ENCODE measurements around the gene TSPEAR. TPM values are rescaled to one million over a fixed set of nuclear protein-coding genes. Genes with fewer than 3 reads are reported as not detected.

Gene TSPEAR
- total RNA-seq, 1 donor from 2014 or later, result 0.15 TPM

GRCh38 chr21:44618909-44619308 is 92.5 kb downstream of the TSPEAR start:
- Mint-ChIP-seq H3K27me3 (ENCODE audit: low read depth) (peaks cover 53% of the 10 kb centered on the region), H3K36me3 (ENCODE audit: low read depth) (peaks cover 10% of the 10 kb centered on the region), H3K4me3 (ENCODE audit: unreplicated experiment) (no peak overlapping the region), H3K27ac (ENCODE audit: unreplicated experiment) (no peak overlapping the region), H3K9me3 (ENCODE audit: low read depth) (peaks cover 35% of the 10 kb centered on the region), H3K4me1 (ENCODE audit: low read depth) (no peaks in the 10 kb centered on the region)
- no peak for TF ChIP-seq CTCF (IDR thresholded peaks at IDR 0.05)
- no peak for DNase-seq (ENCODE audit: low spot score)

- TF ChIP-seq CTCF (IDR thresholded peaks at IDR 0.05), result peak; percentile 54
- peaks cover 55% of the 10 kb centered on the region for H3K27me3 Mint-ChIP-seq (ENCODE audit: low read depth)
Measured at GRCh38 chr21:44618504-44618903, 92.9 kb downstream of the TSPEAR start.

GRCh38 chr21:44617071-44617501 is 94.3 kb downstream of the TSPEAR start:
- peaks cover 7% of the 10 kb centered on the region for H3K36me3 Mint-ChIP-seq (ENCODE audit: low read depth)
- H3K27ac Mint-ChIP-seq (ENCODE audit: unreplicated experiment), result no peak overlapping the region
- peak; percentile 75 for DNase-seq (ENCODE audit: low spot score)
- H3K4me1 Mint-ChIP-seq (ENCODE audit: low read depth), result no peaks in the 10 kb centered on the region
- H3K9me3 Mint-ChIP-seq (ENCODE audit: low read depth), result peaks cover 17% of the 10 kb centered on the region
- H3K4me3 Mint-ChIP-seq (ENCODE audit: unreplicated experiment), result no peak overlapping the region
- no peak for TF ChIP-seq CTCF (IDR thresholded peaks at IDR 0.05)
- H3K27me3 Mint-ChIP-seq (ENCODE audit: low read depth), result peaks cover 56% of the 10 kb centered on the region

More at GRCh38 chr21:44618504-44618903, 92.9 kb downstream of the TSPEAR start:
- peaks cover 9% of the 10 kb centered on the region for H3K36me3 Mint-ChIP-seq (ENCODE audit: low read depth)
- no peak overlapping the region for H3K27ac Mint-ChIP-seq (ENCODE audit: unreplicated experiment)
- peaks cover 31% of the 10 kb centered on the region for H3K9me3 Mint-ChIP-seq (ENCODE audit: low read depth)
- no peaks in the 10 kb centered on the region for H3K4me1 Mint-ChIP-seq (ENCODE audit: low read depth)
- DNase-seq (ENCODE audit: low spot score), result no peak
- no peak overlapping the region for H3K4me3 Mint-ChIP-seq (ENCODE audit: unreplicated experiment)

GRCh38 chr21:44616591-44616926 is 94.8 kb downstream of the TSPEAR start:
- H3K27me3 Mint-ChIP-seq (ENCODE audit: low read depth), result peaks cover 56% of the 10 kb centered on the region
- H3K27ac Mint-ChIP-seq (ENCODE audit: unreplicated experiment), result no peak overlapping the region
- no peaks in the 10 kb centered on the region for H3K4me1 Mint-ChIP-seq (ENCODE audit: low read depth)
- H3K9me3 Mint-ChIP-seq (ENCODE audit: low read depth), result peaks cover 17% of the 10 kb centered on the region
- H3K4me3 Mint-ChIP-seq (ENCODE audit: unreplicated experiment), result no peak overlapping the region
- peaks cover 7% of the 10 kb centered on the region for H3K36me3 Mint-ChIP-seq (ENCODE audit: low read depth)
- DNase-seq (ENCODE audit: low spot score), result no peak
- TF ChIP-seq CTCF (IDR thresholded peaks at IDR 0.05), result no peak

- Mint-ChIP-seq H3K27ac (ENCODE audit: unreplicated experiment) (no peak overlapping the region), H3K4me1 (ENCODE audit: low read depth) (no peaks in the 10 kb centered on the region)
Measured at GRCh38 chr21:44615911-44616590, 95.3 kb downstream of the TSPEAR start.

More at GRCh38 chr21:44615911-44616590, 95.3 kb downstream of the TSPEAR start:
- peaks cover 7% of the 10 kb centered on the region for H3K36me3 Mint-ChIP-seq (ENCODE audit: low read depth)
- DNase-seq (ENCODE audit: low spot score), result peak; percentile 87
- no peak overlapping the region for H3K4me3 Mint-ChIP-seq (ENCODE audit: unreplicated experiment)
- H3K27me3 Mint-ChIP-seq (ENCODE audit: low read depth), result peaks cover 56% of the 10 kb centered on the region
- no peak for TF ChIP-seq CTCF (IDR thresholded peaks at IDR 0.05)
- peaks cover 22% of the 10 kb centered on the region for H3K9me3 Mint-ChIP-seq (ENCODE audit: low read depth)

All from chondrocyte (in vitro differentiated cells).